WTC11 (cell line): Measurements from ENCODE around the gene CSF1. TPM values are rescaled to one million over a fixed set of nuclear protein-coding genes. Genes with fewer than 3 reads are reported as not detected.

Experiments used
- ATAC-seq: fragments of 200-7000 bp; cut with Tn5 transposase; 2 replicates; pipeline ENCODE4 v1.10.0; 2021; ENCODE audit warnings: mild to moderate bottlenecking, moderate library complexity
- CTCF ChIA-PET: fragments of 300-600 bp; sonication (Branson Sonifier 250); formaldehyde crosslinking; loops from one replicate; lab custom pipeline; 2021; ENCODE audit warnings: antibody characterized with exemption; lab: Charles Lee
- POLR2A ChIA-PET: fragments of 350-600 bp; sonication (Branson Sonifier 250); formaldehyde crosslinking; loops from one replicate; lab custom pipeline; 2021; ENCODE audit warnings: antibody characterized with exemption; lab: Charles Lee
- DNase-seq: peaks from one replicate; pipeline ENCODE4 v3.0.0; 2021; ENCODE audit warnings: low spot score
- H3K27ac Mint-ChIP-seq: 2 replicates; pipeline ENCODE4 v1.8.0; 2021; ENCODE audit warnings: mixed read lengths
- H3K27me3 Mint-ChIP-seq: 2 replicates; pipeline ENCODE4 v1.8.0; 2021; ENCODE audit warnings: low read depth, mild to moderate bottlenecking, moderate library complexity, mixed read lengths
- H3K36me3 Mint-ChIP-seq: 2 replicates; pipeline ENCODE4 v1.8.0; 2021; ENCODE audit warnings: mixed read lengths
- H3K4me1 Mint-ChIP-seq: 2 replicates; pipeline ENCODE4 v1.8.0; 2022; ENCODE audit warnings: mixed read lengths
- H3K4me3 Mint-ChIP-seq: 2 replicates; pipeline ENCODE4 v1.8.0; 2021; ENCODE audit warnings: mild to moderate bottlenecking, moderate library complexity, mixed read lengths
- H3K9me3 Mint-ChIP-seq: 2 replicates; pipeline ENCODE4 v1.8.0; 2021; ENCODE audit warnings: mixed read lengths
- AR ChIP-seq: fragments of 250-450 bp; sonication (Bioruptor Pico); IDR thresholded peaks from 2 replicates; pipeline ENCODE4 v1.9.0; 2021; ENCODE audit warnings: mild to moderate bottlenecking
- ARID4B ChIP-seq: sonication (generic); formaldehyde crosslinking; IDR thresholded peaks from 2 replicates; pipeline ENCODE4 v1.8.0; 2023; ENCODE audit warnings: missing genetic modification reagents, mild to moderate bottlenecking, borderline replicate concordance
- E2F4 ChIP-seq: sonication (generic); formaldehyde crosslinking; IDR thresholded peaks from 2 replicates; pipeline ENCODE4 v1.8.1; 2022; ENCODE audit warnings: low read depth, mild to moderate bottlenecking, moderate library complexity, missing genetic modification reagents, borderline replicate concordance
- EMX1 ChIP-seq: fragments of 250-450 bp; sonication (Bioruptor Pico); IDR thresholded peaks from 2 replicates; pipeline ENCODE4 v1.8.0; 2021; ENCODE audit warnings: mild to moderate bottlenecking
- FOXJ3 ChIP-seq: sonication (generic); formaldehyde crosslinking; IDR thresholded peaks from 2 replicates; pipeline ENCODE4 v1.9.0; 2021; ENCODE audit warnings: missing genetic modification reagents, mild to moderate bottlenecking, borderline replicate concordance
- IRF1 ChIP-seq: sonication (generic); formaldehyde crosslinking; IDR thresholded peaks from 2 replicates; pipeline ENCODE4 v1.8.0; 2023; ENCODE audit warnings: missing genetic modification reagents
- KAT7 ChIP-seq: sonication (generic); formaldehyde crosslinking; IDR thresholded peaks from 2 replicates; pipeline ENCODE4 v1.8.1; 2023; ENCODE audit warnings: missing genetic modification reagents, mild to moderate bottlenecking, borderline replicate concordance
- MLX ChIP-seq: sonication (generic); formaldehyde crosslinking; IDR thresholded peaks from 2 replicates; pipeline ENCODE4 v1.8.1; 2023; ENCODE audit warnings: mild to moderate bottlenecking, missing genetic modification reagents, moderate library complexity
- NFYB ChIP-seq: sonication (generic); formaldehyde crosslinking; conservative IDR thresholded peaks from 2 replicates; pipeline ENCODE4 v1.8.0; 2022; ENCODE audit warnings: low read depth, missing genetic modification reagents
- TP53 ChIP-seq: sonication (generic); formaldehyde crosslinking; IDR thresholded peaks from 2 replicates; pipeline ENCODE4 v1.8.1; 2023; ENCODE audit warnings: mild to moderate bottlenecking, missing genetic modification reagents
- ZNF121 ChIP-seq: sonication (generic); formaldehyde crosslinking; IDR thresholded peaks from 2 replicates; pipeline ENCODE4 v1.8.0; 2023; ENCODE audit warnings: missing genetic modification reagents
- ZNF416 ChIP-seq: fragments of 250-450 bp; sonication (Bioruptor Pico); IDR thresholded peaks from 2 replicates; pipeline ENCODE4 v1.9.0; 2021; ENCODE audit warnings: mild to moderate bottlenecking, inconsistent platforms
- total RNA-seq: library from RNA; stranded (reverse); gene quantifications from 3 replicates; pipeline ENCODE4 v1.2.3, GENCODE V29; 2021

The CSF1 gene
- total RNA-seq, 1 experiment from 2014 or later = 3.0 TPM

GRCh38 chr1:109925159-109925990, 14.7 kb downstream of the CSF1 start:
- POLR2A ChIA-PET = no interaction called here
- Mint-ChIP-seq H3K27ac (no peak overlapping the region), H3K4me3 (no peak overlapping the region)
- DNase-seq = no peak
- TF ChIP-seq ZNF416 (CRISPR knock-in tag) = no peak
- TF ChIP-seq EMX1 (CRISPR knock-in tag) = no peak
- TF ChIP-seq KAT7 = no peak
- TF ChIP-seq IRF1 (CRISPR knock-in tag) = no peak
- no peak for TF ChIP-seq E2F4 (CRISPR knock-in tag)
- TF ChIP-seq TP53 (CRISPR knock-in tag) = no peak
- no peak for TF ChIP-seq FOXJ3 (CRISPR knock-in tag)
- no peak for TF ChIP-seq MLX (CRISPR knock-in tag)
- TF ChIP-seq, all 79 proteins: peak for 0
- Mint-ChIP-seq H3K9me3 (peaks cover 3% of the 10 kb centered on the region; the same call in 1 of the 2 replicates), H3K4me1 (peaks cover 5% of the 10 kb centered on the region), H3K27me3 (no peaks in the 10 kb centered on the region), H3K36me3 (no peaks in the 10 kb centered on the region)
- no peak for ATAC-seq
- CTCF ChIA-PET = interaction anchor here (0.8 to 4.4 kb wide), 4 partner anchors 51 to 148 kb away, joined by 3 to 80 read pairs (median 6); partner anchors contain the start of gene AHCYL1

- no peak for TF ChIP-seq ZNF121 (CRISPR knock-in tag)
- TF ChIP-seq ARID4B (CRISPR knock-in tag) = no peak
- no peak for TF ChIP-seq NFYB (CRISPR knock-in tag)
- no peak for TF ChIP-seq AR (CRISPR knock-in tag)
- POLR2A ChIA-PET = no interaction called here
- H3K4me3 Mint-ChIP-seq = no peak overlapping the region
- CTCF ChIA-PET = interaction anchor here (2.6 kb wide), 1 partner anchor 58 kb away, joined by 7 read pairs; the partner anchor contains the start of gene AHCYL1
- ATAC-seq (no peak), DNase-seq (no peak)
- H3K36me3 Mint-ChIP-seq = no peaks in the 10 kb centered on the region
- H3K27me3 Mint-ChIP-seq = no peaks in the 10 kb centered on the region
- H3K27ac Mint-ChIP-seq = no peak overlapping the region
- H3K4me1 Mint-ChIP-seq = peaks cover 18% of the 10 kb centered on the region
- peaks cover 3% of the 10 kb centered on the region; the same call in 1 of the 2 replicates for H3K9me3 Mint-ChIP-seq
These were observed 16.1 kb downstream of the CSF1 start for GRCh38 chr1:109926662-109927300.
